GM04504 (cell line): ENCODE results near the gene CD36.

Experiments
- DNase-seq: peaks from one replicate; pipeline ENCODE4 v3.0.0-alpha.2; 2012; ENCODE audit warnings: low read depth

The CD36 gene

GRCh38 chr7:80637911-80638765 is at the start of gene CD36:
TSS of gene CD36 (plus strand) at chr7:80638642. CDS start at chr7:80646741, 8,099 bp downstream.
- no peak for DNase-seq

DNA sequence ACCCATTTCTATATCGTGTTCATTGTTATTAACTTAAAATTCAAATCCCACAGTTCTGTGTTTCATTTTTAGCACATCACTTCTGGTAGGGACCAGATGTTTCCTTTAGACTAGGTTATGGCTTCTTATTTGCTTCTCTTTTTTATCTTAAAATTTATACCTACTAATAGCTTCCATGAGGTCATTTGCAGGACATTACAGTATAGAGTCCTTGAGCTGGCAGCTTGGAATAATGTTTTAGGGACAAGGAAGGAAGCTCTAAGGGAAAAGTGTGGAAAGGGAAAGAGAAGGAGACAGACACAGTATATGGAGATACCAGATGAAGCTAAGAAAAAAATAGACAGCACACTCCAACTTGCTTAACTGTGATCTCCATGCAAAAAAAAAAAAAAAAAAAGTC is 48.8 kb upstream of the CD36 start:
- no peak for DNase-seq

DNA sequence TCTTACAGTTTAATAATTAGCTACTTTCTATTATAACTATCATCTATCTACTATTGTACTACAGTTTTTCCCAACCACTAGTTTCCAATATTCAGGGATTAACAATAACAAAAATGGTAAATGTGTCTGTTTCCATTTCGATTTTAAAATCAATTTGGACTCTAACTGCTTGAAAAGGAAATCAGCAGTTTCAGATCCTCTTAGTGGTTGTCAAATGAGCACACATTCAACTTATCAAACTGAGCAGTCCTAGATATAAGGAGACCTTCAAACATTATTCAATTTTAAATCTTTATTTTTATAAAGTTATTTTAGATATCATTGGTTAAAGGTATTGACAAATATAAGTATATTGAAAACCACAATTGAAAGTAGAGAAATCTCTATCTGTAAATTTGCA is 46.8 kb upstream of the CD36 start:
- DNase-seq, result no peak

DNA sequence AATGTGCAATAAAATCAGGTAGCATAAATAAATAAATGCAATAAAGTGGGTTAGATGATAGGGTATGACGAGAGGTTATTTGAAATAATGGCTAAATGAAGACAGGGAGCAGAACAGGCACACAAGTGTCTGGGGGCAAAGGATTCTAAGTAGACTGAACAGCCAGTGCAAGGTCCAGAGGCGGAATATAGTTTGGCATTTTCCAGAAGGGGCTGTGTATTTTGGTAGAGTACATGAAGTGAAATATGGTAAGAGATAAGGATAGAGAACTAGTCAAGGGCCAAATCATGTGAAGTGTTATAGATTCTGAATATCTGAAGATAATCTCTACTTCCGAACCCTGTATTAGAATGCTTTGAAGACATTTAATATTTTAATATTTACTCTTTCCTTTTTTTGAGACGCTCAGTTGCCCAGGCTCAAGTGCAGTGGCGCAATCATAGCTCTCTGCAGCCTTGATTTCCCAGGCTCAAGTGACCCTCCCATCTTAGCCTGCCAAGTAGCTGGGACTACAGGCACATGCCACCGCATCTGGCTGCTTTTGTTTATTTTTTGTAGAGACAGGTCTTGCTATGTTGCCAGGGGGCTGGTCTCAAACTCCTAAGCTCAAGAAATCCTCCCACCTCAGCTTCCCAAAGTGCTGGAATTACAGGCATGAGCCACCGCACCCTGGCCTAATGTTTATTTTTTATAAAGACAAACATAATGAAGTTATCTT is 44.4 kb upstream of the CD36 start:
- peak; percentile 28 for DNase-seq

DNA sequence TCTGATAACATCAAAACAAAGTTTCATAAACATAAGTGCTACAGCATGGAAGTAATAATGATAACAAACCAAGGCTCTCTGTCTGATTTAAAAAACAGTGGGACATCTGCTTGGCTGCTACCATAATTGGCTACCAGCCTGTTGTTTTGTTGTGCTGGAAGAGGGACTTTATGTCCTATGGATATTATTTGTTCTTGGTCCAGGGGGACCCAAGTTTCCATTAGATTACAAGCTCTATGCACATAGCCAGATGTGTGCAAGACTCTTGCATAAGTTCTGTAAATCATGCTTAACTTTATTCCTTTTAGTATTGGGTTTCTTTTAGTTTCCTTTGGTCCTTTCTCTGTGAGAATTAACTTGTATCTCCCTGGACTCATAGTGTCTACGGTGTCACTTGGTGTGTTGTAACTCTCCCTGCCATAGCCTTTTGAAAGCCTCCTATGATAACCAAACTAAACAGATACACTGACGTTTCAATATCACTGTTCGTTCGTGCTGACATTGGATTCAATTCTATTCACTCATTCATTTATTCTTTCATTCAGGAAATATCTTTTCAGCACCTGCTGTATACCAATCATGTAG is 41.4 kb upstream of the CD36 start:
- DNase-seq, result peak; percentile 5

- DNase-seq, result no peak
Measured at GRCh38 chr7:80597875-80598274, 40.6 kb upstream of the CD36 start.

DNA sequence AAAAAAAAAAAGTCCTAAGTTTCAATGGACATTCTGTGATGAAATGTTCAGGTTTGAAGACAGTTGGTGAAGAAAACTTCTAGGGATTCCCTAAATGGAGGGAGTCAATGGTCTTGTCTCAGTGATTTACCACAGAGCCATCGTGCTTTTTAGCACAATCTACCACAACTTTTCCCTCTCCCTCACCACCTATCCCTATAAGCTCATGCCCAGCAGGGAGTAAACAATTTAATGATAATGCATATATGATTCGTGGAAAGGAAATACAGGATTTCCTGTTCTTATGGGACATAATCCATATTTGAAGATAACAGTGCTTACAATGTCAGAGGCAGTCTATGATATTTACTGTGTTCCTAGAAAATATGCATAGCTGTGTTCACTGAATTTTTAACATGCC is 38.4 kb upstream of the CD36 start:
- DNase-seq, result no peak

GRCh38 chr7:80601999-80602398 is 36.4 kb upstream of the CD36 start:
- no peak for DNase-seq

DNA sequence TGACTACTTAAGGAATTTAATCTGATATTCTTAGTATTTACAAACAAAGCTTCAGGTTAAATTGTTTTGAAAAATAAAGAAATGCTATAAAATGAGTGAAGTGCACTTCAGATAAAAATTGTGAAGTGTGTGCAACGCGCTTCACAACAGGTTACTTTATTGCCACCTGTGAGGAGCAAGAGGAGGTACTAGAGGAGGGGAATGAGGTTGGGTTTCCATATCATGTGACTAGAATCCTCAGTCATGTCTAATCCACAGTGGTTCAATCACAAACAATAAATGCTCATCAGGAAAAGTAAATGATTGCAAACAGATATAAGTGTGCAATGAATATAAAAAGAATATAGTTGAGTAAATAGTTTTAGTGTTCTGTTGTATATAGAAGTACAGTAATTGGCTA is 34.5 kb upstream of the CD36 start:
- no peak for DNase-seq

- DNase-seq, result no peak
Measured at GRCh38 chr7:80604436-80604835, 34.0 kb upstream of the CD36 start.

GRCh38 chr7:80607136-80607535 is 31.3 kb upstream of the CD36 start:
- DNase-seq, result no peak

DNA sequence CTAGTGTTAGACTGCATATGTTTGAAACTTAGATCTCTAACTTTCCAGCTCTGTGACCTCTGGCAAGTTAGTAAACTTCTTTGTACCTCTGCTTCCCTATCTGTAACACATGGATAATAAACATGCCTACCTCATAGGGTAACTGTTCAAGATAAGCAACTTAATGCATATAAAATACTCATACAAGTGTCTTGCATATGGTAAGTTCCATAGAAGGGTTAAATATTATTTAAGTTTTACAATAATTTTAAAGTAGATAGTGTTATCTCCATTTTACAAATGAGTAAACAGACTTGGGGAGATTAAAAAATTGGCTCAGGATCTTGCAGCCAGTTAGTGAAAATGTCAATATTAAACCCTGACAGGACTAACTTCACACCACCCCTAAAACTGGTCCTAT is 30.1 kb upstream of the CD36 start:
- DNase-seq, result no peak

DNA sequence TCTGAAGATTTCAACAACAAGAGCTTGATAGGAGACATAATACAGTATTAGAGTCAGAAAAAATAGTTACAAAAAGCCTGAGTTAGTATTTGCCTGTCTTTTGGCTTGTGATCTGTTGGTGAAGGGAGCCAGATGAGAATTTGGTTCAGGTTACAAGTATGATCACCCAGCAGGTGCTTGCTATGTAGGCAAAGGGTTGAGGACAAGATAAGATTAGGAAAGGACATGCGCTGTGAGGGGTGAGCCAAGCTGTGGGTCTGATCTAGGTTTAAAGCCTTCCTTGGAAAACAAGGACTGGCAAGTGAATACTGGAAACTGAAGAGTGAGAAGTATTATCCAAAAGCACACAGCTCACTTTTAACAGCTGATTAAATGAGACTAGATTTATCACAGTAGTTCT is 28.7 kb upstream of the CD36 start:
- no peak for DNase-seq

DNA sequence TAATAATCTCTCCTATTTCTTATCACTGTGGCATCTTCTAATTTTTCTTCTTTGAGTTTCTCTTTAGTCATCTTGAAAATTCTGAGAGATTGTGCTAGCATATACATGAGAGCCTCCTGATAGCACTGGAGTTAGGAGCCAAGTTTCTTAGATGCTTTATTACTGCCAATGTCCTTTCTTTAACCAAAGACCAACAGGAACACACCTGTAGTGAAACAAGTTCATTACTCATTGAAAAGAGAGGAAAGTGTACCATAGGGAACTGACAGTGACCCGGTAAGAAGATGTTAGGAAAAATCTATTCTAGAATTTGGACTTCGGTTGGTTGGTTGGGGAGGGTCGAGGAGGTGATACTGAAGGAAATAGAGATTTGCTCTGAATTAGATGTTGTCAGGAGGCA is 27.1 kb upstream of the CD36 start:
- no peak for DNase-seq

GRCh38 chr7:80611779-80612178 is 26.7 kb upstream of the CD36 start:
- DNase-seq, result no peak

DNA sequence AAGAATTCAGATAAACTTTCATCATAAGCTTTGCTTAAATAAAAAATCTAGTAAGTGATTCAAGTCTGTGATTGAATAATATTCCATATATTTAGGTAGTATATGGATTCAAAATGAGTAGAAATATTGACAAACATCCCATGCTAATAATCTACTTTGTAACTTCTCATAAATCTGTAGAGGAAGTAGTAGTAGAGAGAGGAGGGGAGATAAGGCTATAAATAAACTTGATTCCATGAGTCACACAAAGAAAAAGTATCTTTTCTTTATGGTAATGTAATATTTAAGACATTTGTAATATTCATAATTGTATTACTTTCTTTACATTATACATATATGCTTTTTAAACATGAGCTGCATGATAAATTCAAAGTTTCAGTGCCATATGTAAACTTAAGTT is 25.6 kb upstream of the CD36 start:
- DNase-seq, result no peak

DNA sequence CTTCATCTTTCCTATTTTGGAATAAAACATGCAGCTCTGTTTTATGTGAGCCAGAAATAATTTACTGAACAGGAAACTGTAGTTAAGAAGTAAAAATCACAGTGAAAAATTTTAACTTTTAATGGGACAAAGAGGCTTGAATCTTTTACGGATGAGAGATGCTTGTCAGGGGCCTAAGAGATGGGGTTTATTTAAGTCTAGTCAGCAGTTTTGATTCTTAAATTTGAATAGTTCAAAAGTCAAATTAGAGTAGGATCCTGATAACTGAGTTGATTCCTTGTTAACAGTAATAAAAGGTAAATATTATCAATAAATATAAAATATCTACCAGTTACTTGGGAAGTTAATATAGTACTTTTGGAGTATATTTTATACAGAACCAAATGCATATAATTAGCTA is 24.9 kb upstream of the CD36 start:
- no peak for DNase-seq

GRCh38 chr7:80614851-80615271 is 23.6 kb upstream of the CD36 start:
- peak; percentile 51 for DNase-seq

GRCh38 chr7:80618096-80618495 is 20.3 kb upstream of the CD36 start:
- DNase-seq, result no peak

GRCh38 chr7:80619741-80620140 is 18.7 kb upstream of the CD36 start:
- DNase-seq, result no peak

DNA sequence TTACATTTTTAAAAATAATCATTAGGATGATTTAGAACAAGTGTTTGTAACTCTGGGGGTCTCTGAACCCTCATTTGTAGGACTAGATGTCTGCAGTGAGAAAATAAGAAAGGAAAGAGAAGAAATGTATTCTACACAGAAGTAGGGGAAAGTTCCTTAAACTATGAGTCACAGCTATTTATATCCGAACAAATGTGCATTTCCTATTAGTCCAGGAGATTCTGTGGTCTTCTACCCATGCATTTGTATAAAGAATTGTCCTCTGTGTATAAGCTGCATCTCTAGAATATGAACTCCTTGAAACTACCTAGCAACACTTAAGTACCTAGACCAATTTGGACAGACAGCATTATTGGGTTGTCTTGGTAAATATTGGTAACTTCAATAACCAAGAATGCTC is 15.9 kb upstream of the CD36 start:
- no peak for DNase-seq

DNA sequence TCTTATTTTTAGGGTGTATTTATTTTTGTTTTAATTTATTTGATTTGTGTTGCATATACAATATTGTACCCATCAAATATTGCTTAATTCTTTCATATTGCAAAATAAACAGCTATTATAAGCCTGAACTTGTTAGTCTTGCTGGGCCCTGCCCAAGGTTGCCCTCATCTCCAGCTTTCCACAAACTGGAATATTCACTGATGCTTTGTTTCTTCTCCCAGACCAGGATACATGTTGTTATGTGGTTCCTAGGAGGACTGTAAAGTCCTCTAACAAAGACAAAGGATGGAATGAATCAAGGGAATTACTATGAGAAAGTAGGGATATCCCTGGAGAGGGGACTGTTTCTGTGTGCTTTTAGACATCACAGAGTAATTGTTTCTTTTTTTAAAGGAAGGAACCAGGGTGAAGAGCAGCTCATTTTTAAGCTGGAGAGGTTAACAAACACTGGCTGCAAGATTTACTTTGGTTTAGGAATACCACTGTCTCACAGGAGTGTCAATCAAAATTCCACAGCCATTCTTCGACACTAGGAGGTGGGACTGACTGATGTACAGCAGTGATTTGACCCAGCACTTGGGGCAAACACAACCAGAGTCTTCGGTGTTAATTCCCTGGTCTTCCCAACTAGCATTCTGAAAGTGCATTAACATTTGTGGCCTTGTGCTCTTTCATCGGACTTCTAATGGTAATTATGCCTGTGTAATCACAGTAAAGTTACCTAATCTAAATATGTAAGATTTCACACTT is 14.8 kb upstream of the CD36 start:
- no peak for DNase-seq
